ENCODE data around the gene NAA15.
"Not testable (repeated sequence)": the region's sequence is repeated elsewhere in the genome, so short reads cannot be mapped to it uniquely, and the experiment has no call there.

NAA15 gene

DNA sequence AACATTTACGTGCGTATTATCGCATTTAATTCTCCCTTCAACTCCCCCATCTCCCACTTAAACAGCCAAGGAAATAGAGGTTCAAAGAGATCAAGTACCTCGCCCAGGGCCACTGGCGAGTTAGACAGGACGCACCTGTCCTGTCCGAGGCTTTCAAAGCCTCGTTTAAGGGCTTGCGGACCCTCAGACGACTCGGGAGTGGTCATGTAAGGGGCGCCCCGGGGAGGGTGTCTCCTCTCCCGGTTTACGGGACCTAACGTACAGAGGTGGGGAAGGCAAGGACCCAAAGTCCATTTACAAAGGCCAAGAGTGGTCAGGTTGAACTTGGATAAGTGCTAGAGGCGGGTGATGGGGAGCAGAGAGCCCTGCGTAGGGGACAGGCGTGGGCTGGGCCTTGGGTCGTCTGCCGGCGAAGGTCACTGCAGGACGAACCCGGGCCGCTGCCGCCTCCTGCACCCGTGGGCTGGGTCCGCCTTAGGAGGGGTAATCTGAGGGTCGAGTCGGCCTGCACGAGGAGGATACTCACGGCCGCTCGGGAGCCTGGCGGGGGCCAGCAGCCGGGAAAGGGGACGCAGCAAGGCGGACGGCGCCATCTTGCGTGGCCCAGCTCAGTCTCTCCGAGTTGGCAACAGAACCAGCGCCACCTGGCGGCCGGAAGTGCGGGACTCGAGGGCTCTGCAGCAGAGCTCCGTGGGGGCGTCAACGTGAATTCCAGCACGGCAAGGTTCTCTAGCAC is 5.9 kb upstream of the NAA15 start:
- H4K20me1 ChIP-seq, result no peaks in the 10 kb centered on the region
- H3K36me3 ChIP-seq, result peaks cover 39% of the 10 kb centered on the region
- TF ChIP-seq Cebpa-rat (IDR thresholded peaks at IDR 0.05), result no peak
- no peaks in the 10 kb centered on the region for H3K27me3 ChIP-seq
- H3K9ac ChIP-seq, result peak overlapping the region; percentile 94
- H3K4me1 ChIP-seq, result peaks cover 39% of the 10 kb centered on the region
- H3K4me2 ChIP-seq, result peak overlapping the region; percentile 82
- H3K9me3 ChIP-seq, result no peaks in the 10 kb centered on the region
- H3K4me3 ChIP-seq, result peak overlapping the region; percentile 82
- H3K27ac ChIP-seq, result peak overlapping the region; percentile 93

GRCh38 chr4:139295942-139296299 is 5.4 kb upstream of the NAA15 start:
- Histone ChIP-seq H3K9me3 (no peaks in the 10 kb centered on the region), H3K4me1 (peaks cover 42% of the 10 kb centered on the region), H3K4me2 (peak overlapping the region; percentile 82), H3K27ac (no peak overlapping the region), H4K20me1 (no peaks in the 10 kb centered on the region), H3K36me3 (peaks cover 34% of the 10 kb centered on the region), H3K27me3 (no peaks in the 10 kb centered on the region), H3K4me3 (peak overlapping the region; percentile 82), H3K9ac (peak overlapping the region; percentile 94; the same call in 1 of the 2 replicates)
- TF ChIP-seq Cebpa-rat (IDR thresholded peaks at IDR 0.05), result no peak

- Histone ChIP-seq H3K4me3 (no peak overlapping the region), H3K4me1 (peaks cover 42% of the 10 kb centered on the region), H3K9ac (no peak overlapping the region), H3K4me2 (no peak overlapping the region), H3K9me3 (no peaks in the 10 kb centered on the region), H3K27ac (no peak overlapping the region), H3K36me3 (peaks cover 23% of the 10 kb centered on the region), H4K20me1 (peaks cover 5% of the 10 kb centered on the region), H3K27me3 (no peaks in the 10 kb centered on the region)
- no peak for TF ChIP-seq Cebpa-rat (IDR thresholded peaks at IDR 0.05)
Observed at GRCh38 chr4:139297001-139297410, 4.3 kb upstream of the NAA15 start.

GRCh38 chr4:139299536-139299935 is 1.8 kb upstream of the NAA15 start:
- H3K27me3 ChIP-seq, result no peaks in the 10 kb centered on the region
- peaks cover 11% of the 10 kb centered on the region for H3K36me3 ChIP-seq
- H3K4me1 ChIP-seq, result peaks cover 42% of the 10 kb centered on the region
- H4K20me1 ChIP-seq, result peaks cover 31% of the 10 kb centered on the region
- no peak overlapping the region for H3K4me3 ChIP-seq
- TF ChIP-seq Cebpa-rat (IDR thresholded peaks at IDR 0.05), result no peak
- no peak overlapping the region for H3K9ac ChIP-seq
- peaks cover 9% of the 10 kb centered on the region for H3K9me3 ChIP-seq
- no peak overlapping the region for H3K27ac ChIP-seq
- peak overlapping the region; percentile 84 for H3K4me2 ChIP-seq

GRCh38 chr4:139300431-139301112 is 733 bp upstream of the NAA15 start:
- H3K27ac ChIP-seq, result peak overlapping the region; percentile 98
- H3K4me3 ChIP-seq, result peak overlapping the region; percentile 97
- peaks cover 41% of the 10 kb centered on the region for H4K20me1 ChIP-seq
- peaks cover 18% of the 10 kb centered on the region for H3K9me3 ChIP-seq
- peak overlapping the region; percentile 97 for H3K9ac ChIP-seq
- H3K4me1 ChIP-seq, result peaks cover 39% of the 10 kb centered on the region
- no peak for TF ChIP-seq Cebpa-rat (IDR thresholded peaks at IDR 0.05)
- H3K36me3 ChIP-seq, result peaks cover 20% of the 10 kb centered on the region
- H3K4me2 ChIP-seq, result peak overlapping the region; percentile 84
- no peaks in the 10 kb centered on the region for H3K27me3 ChIP-seq

DNA sequence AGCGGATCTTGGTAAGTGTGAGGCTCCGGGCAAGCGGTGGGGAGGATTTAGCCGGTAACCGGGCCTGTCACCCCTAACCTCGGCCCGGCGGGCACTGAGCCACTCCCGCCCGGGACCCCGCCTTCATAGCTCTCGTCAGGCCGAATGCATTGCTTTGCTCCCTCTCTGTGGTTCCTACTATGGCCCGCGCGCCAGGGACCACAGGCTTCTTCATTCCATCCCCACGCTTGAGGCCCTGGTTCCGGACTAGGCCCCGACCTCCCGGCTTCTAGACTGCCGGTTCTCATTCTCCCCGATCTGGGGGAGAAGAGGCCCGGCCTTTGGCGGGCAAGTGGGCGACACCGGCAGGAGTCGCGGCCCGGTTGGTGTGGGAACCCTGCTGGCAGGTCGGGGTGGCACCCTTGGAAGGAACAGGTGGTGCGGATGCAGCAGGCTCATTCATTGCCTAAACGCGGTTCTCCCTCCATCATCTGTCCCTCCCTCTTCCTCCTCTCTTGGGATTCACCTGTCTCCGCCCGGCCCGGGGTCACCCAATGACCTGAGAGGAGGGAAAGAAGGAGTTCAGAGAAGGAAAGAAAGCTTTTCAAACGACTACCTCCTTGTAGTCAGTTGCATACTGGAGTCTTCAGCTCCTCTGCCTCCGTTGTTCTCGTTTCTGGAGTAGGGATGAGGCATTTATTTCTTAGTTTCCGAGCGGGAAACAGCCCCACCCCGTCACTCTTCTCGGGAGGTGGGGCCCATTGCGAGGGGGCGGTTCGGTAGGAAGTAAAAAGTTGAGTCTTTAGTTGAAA is 711 bp downstream of the NAA15 start, which contains the start of gene NDUFC1:
NDUFC1 (minus strand) TSS at position 657 of the 791 bp plus-strand sequence. CDS start 6,679 bp downstream, outside the sequence.
- H3K27me3 ChIP-seq, result no peaks in the 10 kb centered on the region
- peak within 1 kb of the TSS; percentile 98 for H3K27ac ChIP-seq
- peaks cover 56% of the 10 kb centered on the region for H4K20me1 ChIP-seq
- no peak for TF ChIP-seq Cebpa-rat (IDR thresholded peaks at IDR 0.05)
- H3K4me1 ChIP-seq, result peaks cover 31% of the 10 kb centered on the region
- peak within 1 kb of the TSS; percentile 97 for H3K9ac ChIP-seq
- peak within 1 kb of the TSS; percentile 89 for H3K4me2 ChIP-seq
- H3K4me3 ChIP-seq, result peak within 1 kb of the TSS; percentile 97
- peaks cover 32% of the 10 kb centered on the region for H3K36me3 ChIP-seq
- peaks cover 19% of the 10 kb centered on the region for H3K9me3 ChIP-seq

GRCh38 chr4:139304920-139305319 is 3.6 kb downstream of the NAA15 start:
- Histone ChIP-seq H3K4me1 (peaks cover 21% of the 10 kb centered on the region), H3K9ac (no peak overlapping the region), H4K20me1 (peaks cover 85% of the 10 kb centered on the region), H3K27ac (no peak overlapping the region), H3K4me2 (no peak overlapping the region), H3K4me3 (peak overlapping the region; percentile 31; the same call in 1 of the 2 replicates), H3K27me3 (no peaks in the 10 kb centered on the region), H3K9me3 (peaks cover 19% of the 10 kb centered on the region), H3K36me3 (peaks cover 59% of the 10 kb centered on the region)
- no peak for TF ChIP-seq Cebpa-rat (IDR thresholded peaks at IDR 0.05)

DNA sequence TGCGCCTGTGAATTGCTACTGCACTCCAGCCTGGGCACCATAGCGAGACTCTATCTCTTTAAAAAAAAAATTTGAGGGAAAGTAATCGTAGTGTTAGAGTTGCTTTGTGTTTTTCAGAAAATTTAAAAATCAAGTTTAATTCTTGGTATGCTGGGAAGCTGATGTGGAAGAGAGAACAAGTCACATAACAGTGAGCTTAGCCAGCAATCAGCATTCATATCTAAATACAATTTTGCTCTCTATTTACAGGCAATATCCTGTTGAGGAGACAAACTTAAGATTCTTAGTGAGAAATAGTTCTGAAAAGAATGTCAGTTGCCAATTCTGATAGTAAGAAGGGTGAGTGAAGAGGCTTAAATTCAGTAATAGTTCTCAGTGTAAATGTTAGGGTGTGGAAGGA is 10.6 kb downstream of the NAA15 start:
- H3K9me3 ChIP-seq, result peaks cover 33% of the 10 kb centered on the region
- H3K4me1 ChIP-seq, result peaks cover 30% of the 10 kb centered on the region
- no peaks in the 10 kb centered on the region for H3K27me3 ChIP-seq
- no peak overlapping the region for H3K9ac ChIP-seq
- no peak overlapping the region for H3K27ac ChIP-seq
- TF ChIP-seq Cebpa-rat (IDR thresholded peaks at IDR 0.05), result no peak
- H3K36me3 ChIP-seq, result peaks cover 55% of the 10 kb centered on the region
- no peak overlapping the region; the same call in 1 of the 2 replicates for H3K4me2 ChIP-seq
- H4K20me1 ChIP-seq, result peaks cover 96% of the 10 kb centered on the region
- H3K4me3 ChIP-seq, result no peak overlapping the region

DNA sequence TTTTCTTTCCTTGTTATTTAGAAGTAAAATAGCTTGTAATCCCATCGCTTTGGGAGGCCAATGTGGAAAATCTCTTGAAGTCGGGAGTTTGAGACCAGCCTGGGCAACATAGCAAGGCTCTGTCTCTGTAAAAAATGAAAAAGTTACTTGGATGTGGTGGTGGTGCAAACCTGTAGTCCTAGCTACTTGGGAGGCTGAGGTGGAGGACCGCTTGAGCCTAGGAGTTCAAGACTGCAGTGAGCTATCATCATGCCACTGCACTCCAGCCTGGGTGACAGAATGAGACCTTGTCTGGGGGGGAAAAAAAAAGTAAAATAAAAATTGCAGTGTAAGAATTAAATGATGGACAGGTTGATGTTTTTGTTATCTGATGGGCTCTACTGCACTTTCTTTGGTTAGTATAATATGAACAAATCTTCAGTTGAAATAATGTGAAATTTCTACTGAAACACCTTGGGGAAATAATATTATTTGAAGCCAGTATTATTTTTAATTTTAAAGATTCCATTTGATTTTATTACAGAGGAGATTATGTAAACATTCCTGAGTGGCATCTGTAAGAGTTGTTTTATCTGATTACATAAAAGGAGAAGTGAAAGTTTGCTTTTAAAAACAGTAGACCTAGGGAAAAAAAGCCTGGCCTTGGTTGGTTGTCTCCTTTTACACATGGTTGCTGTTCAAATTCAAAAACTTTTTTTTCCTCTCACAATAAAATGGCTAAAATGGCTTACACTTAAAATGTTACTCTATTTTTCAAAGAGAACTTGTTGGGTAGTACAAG is 11.4 kb downstream of the NAA15 start:
- Histone ChIP-seq H3K9me3 (peaks cover 40% of the 10 kb centered on the region), H4K20me1 (peaks cover 96% of the 10 kb centered on the region), H3K36me3 (peaks cover 55% of the 10 kb centered on the region), H3K27me3 (no peaks in the 10 kb centered on the region), H3K9ac (no peak overlapping the region), H3K4me3 (no peak overlapping the region), H3K27ac (no peak overlapping the region), H3K4me2 (peak overlapping the region; percentile 24), H3K4me1 (peaks cover 30% of the 10 kb centered on the region)
- no peak for TF ChIP-seq Cebpa-rat (IDR thresholded peaks at IDR 0.05)

- H3K27ac ChIP-seq, H3K9ac ChIP-seq, H3K4me3 ChIP-seq, H3K27me3 ChIP-seq: not testable (repeated sequence)
- Histone ChIP-seq H3K36me3 (peaks cover 53% of the 10 kb centered on the region), H3K4me1 (peaks cover 30% of the 10 kb centered on the region), H4K20me1 (peaks cover 96% of the 10 kb centered on the region), H3K4me2 (peak overlapping the region; percentile 24), H3K9me3 (peaks cover 41% of the 10 kb centered on the region)
Observed at GRCh38 chr4:139313414-139313813, 12.1 kb downstream of the NAA15 start.
